Aorta (tissue), 5 donors: ENCODE measurements around the gene PIWIL1. TPM values are rescaled to one million over a fixed set of nuclear protein-coding genes. Genes with fewer than 3 reads are reported as not detected.

Experiments used
- ATAC-seq: fragments of 200-7000 bp; cut with Tn5 transposase; one replicate; pipeline ENCODE4 v1.9.1; 2022; ENCODE audit warnings: moderate library complexity; ENCODE audit not compliant: low FRiP score
- DNase-seq, 2 donors: peaks; one replicate each; pipeline ENCODE4 v3.0.0-alpha.2; 2020
- H3K27ac ChIP-seq, 2 donors: one replicate each; pipeline ENCODE4 v1.5.1; 2013; ENCODE audit warnings: low read length in 2 of 2, mild to moderate bottlenecking in 2 of 2, moderate library complexity in 2 of 2, control low read depth in 1 of 2, inconsistent platforms in 1 of 2, low read depth in 1 of 2
- H3K27me3 ChIP-seq, 2 donors: one replicate each; pipeline ENCODE4 v1.6.1; 2013; ENCODE audit warnings: control low read depth in 1 of 2, low read length in 1 of 2, mild to moderate bottlenecking in 1 of 2, moderate library complexity in 1 of 2; ENCODE audit not compliant: insufficient read depth in 2 of 2, control insufficient read depth in 1 of 2
- H3K36me3 ChIP-seq, 2 donors: one replicate each; pipeline ENCODE4 v1.6.1; 2013; ENCODE audit warnings: control low read depth in 1 of 2, low read length in 1 of 2, mild to moderate bottlenecking in 1 of 2; ENCODE audit not compliant: insufficient read depth in 2 of 2, control insufficient read depth in 1 of 2
- H3K4me1 ChIP-seq, 2 donors: one replicate each; pipeline ENCODE4 v1.6.1; 2013; ENCODE audit warnings: low read length in 2 of 2, control low read depth in 1 of 2, mild to moderate bottlenecking in 1 of 2, moderate library complexity in 1 of 2; ENCODE audit not compliant: insufficient read depth in 2 of 2, control insufficient read depth in 1 of 2
- H3K4me3 ChIP-seq, 2 donors: one replicate each; pipeline ENCODE4 v1.5.1; 2013; ENCODE audit warnings: low read length in 2 of 2, control low read depth in 1 of 2, mild to moderate bottlenecking in 1 of 2
- H3K9me3 ChIP-seq: one replicate; pipeline ENCODE4 v1.6.1; 2013; ENCODE audit warnings: mild to moderate bottlenecking, low read length; ENCODE audit not compliant: control insufficient read depth
- WGBS, 2 donors: extraction: QIAGEN DNeasy Blood & Tissue Kit; methylation state at CpG; one replicate each; pipeline ENCODE4 v1.1.7; 2013; 5-methylcytosine and 5-hydroxymethylcytosine counted together
- intact Hi-C, 2 donors: fragments of 100-400 bp; cut with DNase I; formaldehyde crosslinking; loops; one replicate each; pipeline versions ENCODE4 v1.14.2 to v1.15.0; 2022
- polyA plus RNA-seq, 2 donors: library from polyadenylated mRNA; stranded (reverse); fragments of 200-250 nt; gene quantifications; one replicate each; pipeline ENCODE4 v1.2.3, GENCODE V29; 2013
- total RNA-seq, 2 donors: library from RNA; stranded (reverse); fragmentation: NEBNext Ultra II Directional; extraction: Animal tissue kit (Norgen Biotek cat#: 25700); gene quantifications; one replicate each; pipeline ENCODE4 v1.2.1, GENCODE V29; 2021
- donor health status: healthy with polysubstance abuse.
- donor health status: Bipolar disorder and iron deficiency.
- donor health status: DM: no; HTN: no; CAD: no.
- donor health status: DM: no; HTN: no; CAD: no.
- donor health status: DM: yes; HTN: yes; CAD: no.

The PIWIL1 gene
- total and polyA plus RNA-seq, 4 donors, result not detected

GRCh38 chr12:130398100-130398848, 60.6 kb downstream of the PIWIL1 start:
- no peaks in the 10 kb centered on the region for H3K9me3 ChIP-seq
- no peaks in the 10 kb centered on the region for H3K4me1 ChIP-seq
- DNase-seq, result no peak
- H3K27me3 ChIP-seq, result no peaks in the 10 kb centered on the region
- no peak for ATAC-seq
- intact Hi-C loops, result no loop called here
- no peak overlapping the region for H3K27ac ChIP-seq
- H3K36me3 ChIP-seq, result no peaks in the 10 kb centered on the region
- 65% methylated on average over 12 of the region's 12 CpGs for WGBS, 2 donors
- no peak overlapping the region for H3K4me3 ChIP-seq

GRCh38 chr12:130401703-130402102, 64.0 kb downstream of the PIWIL1 start:
- no peaks in the 10 kb centered on the region for H3K27me3 ChIP-seq
- intact Hi-C loops, result no loop called here
- DNase-seq (no peak), ATAC-seq (no peak)
- H3K36me3 ChIP-seq, result no peaks in the 10 kb centered on the region
- H3K4me1 ChIP-seq, result no peaks in the 10 kb centered on the region
- no peak overlapping the region for H3K4me3 ChIP-seq
- 64 to 68% methylated on average over 6 of the region's 6 CpGs for WGBS, 2 donors
- no peaks in the 10 kb centered on the region for H3K9me3 ChIP-seq
- H3K27ac ChIP-seq, result no peak overlapping the region

GRCh38 chr12:130405332-130405731, 67.6 kb downstream of the PIWIL1 start:
- H3K4me1 ChIP-seq, result no peaks in the 10 kb centered on the region
- H3K9me3 ChIP-seq, result no peaks in the 10 kb centered on the region
- 47 to 49% methylated on average over 7 of the region's 7 CpGs for WGBS, 2 donors
- H3K36me3 ChIP-seq, result no peaks in the 10 kb centered on the region
- H3K27me3 ChIP-seq, result no peaks in the 10 kb centered on the region
- DNase-seq (no peak), ATAC-seq (no peak)
- intact Hi-C loops, result no loop called here
- no peak overlapping the region for H3K27ac ChIP-seq
- H3K4me3 ChIP-seq, result no peak overlapping the region

GRCh38 chr12:130412384-130412783, 74.7 kb downstream of the PIWIL1 start:
- WGBS, 2 donors, result 78 to 90% methylated on average over 8 of the region's 8 CpGs
- Histone ChIP-seq H3K9me3 (no peaks in the 10 kb centered on the region), H3K27me3 (no peaks in the 10 kb centered on the region), H3K4me1 (no peaks in the 10 kb centered on the region), H3K36me3 (no peaks in the 10 kb centered on the region), H3K27ac (no peak overlapping the region), H3K4me3 (no peak overlapping the region)
- DNase-seq (no peak), ATAC-seq (no peak)
- intact Hi-C loops, result no loop called here

- no peaks in the 10 kb centered on the region for H3K9me3 ChIP-seq
- no peak for DNase-seq
- no peak for ATAC-seq
- 85% methylated on average over 18 of the region's 18 CpGs for WGBS, 2 donors
- H3K4me3 ChIP-seq, result no peak overlapping the region
- intact Hi-C loops, result loop anchor here in 1 of 2 donors (1.0 kb wide), 1 partner anchor 13 kb away; no protein-coding TSS in a partner anchor
- no peaks in the 10 kb centered on the region for H3K27me3 ChIP-seq
- H3K4me1 ChIP-seq, result no peaks in the 10 kb centered on the region
- H3K27ac ChIP-seq, result no peak overlapping the region
- no peaks in the 10 kb centered on the region for H3K36me3 ChIP-seq
Measured at GRCh38 chr12:130413909-130414308, 76.2 kb downstream of the PIWIL1 start.

GRCh38 chr12:130414381-130414780, 76.7 kb downstream of the PIWIL1 start:
- intact Hi-C loops, result no loop called here
- DNase-seq (no peak), ATAC-seq (no peak)
- no peak overlapping the region for H3K4me3 ChIP-seq
- no peaks in the 10 kb centered on the region for H3K27me3 ChIP-seq
- WGBS, 2 donors, result 84% methylated on average over 7 of the region's 7 CpGs
- no peak overlapping the region for H3K27ac ChIP-seq
- no peaks in the 10 kb centered on the region for H3K36me3 ChIP-seq
- H3K4me1 ChIP-seq, result no peaks in the 10 kb centered on the region
- no peaks in the 10 kb centered on the region for H3K9me3 ChIP-seq

- 72 to 79% methylated on average over 3 of the region's 3 CpGs for WGBS, 2 donors
- H3K36me3 ChIP-seq, result no peaks in the 10 kb centered on the region
- no peak overlapping the region for H3K27ac ChIP-seq
- H3K4me3 ChIP-seq, result no peak overlapping the region
- H3K4me1 ChIP-seq, result no peaks in the 10 kb centered on the region
- no peak for ATAC-seq
- no peaks in the 10 kb centered on the region for H3K27me3 ChIP-seq
- intact Hi-C loops, result no loop called here
- H3K9me3 ChIP-seq, result no peaks in the 10 kb centered on the region
- DNase-seq, result no peak
Measured at GRCh38 chr12:130418251-130418650, 80.6 kb downstream of the PIWIL1 start.

- Histone ChIP-seq H3K4me3 (no peak overlapping the region), H3K9me3 (no peaks in the 10 kb centered on the region), H3K36me3 (no peaks in the 10 kb centered on the region), H3K27ac (no peak overlapping the region), H3K4me1 (no peaks in the 10 kb centered on the region), H3K27me3 (no peaks in the 10 kb centered on the region)
- WGBS, 2 donors, result 60 to 68% methylated on average over 6 of the region's 6 CpGs
- intact Hi-C loops, result no loop called here
- ATAC-seq (no peak), DNase-seq (no peak)
Measured at GRCh38 chr12:130419116-130419515, 81.4 kb downstream of the PIWIL1 start.

GRCh38 chr12:130420071-130420470, 82.4 kb downstream of the PIWIL1 start:
- DNase-seq, result no peak
- 68 to 75% methylated on average over 4 of the region's 4 CpGs for WGBS, 2 donors
- no peak overlapping the region for H3K4me3 ChIP-seq
- no peak for ATAC-seq
- H3K27me3 ChIP-seq, result no peaks in the 10 kb centered on the region
- intact Hi-C loops, result no loop called here
- H3K36me3 ChIP-seq, result no peaks in the 10 kb centered on the region
- H3K9me3 ChIP-seq, result no peaks in the 10 kb centered on the region
- H3K4me1 ChIP-seq, result no peaks in the 10 kb centered on the region
- no peak overlapping the region for H3K27ac ChIP-seq
